Muscle of back (tissue), 11 donors: Measurements from ENCODE around the gene ZFR2. TPM values are rescaled to one million over a fixed set of nuclear protein-coding genes. Genes with fewer than 3 reads are reported as not detected.
"Not testable (repeated sequence)": the region's sequence is repeated elsewhere in the genome, so short reads cannot be mapped to it uniquely, and the experiment has no call there.

Experiments used
- DNase-seq, 3 donors: peaks; one replicate each; pipeline versions ENCODE4 v3.0.0 to v3.0.0-alpha.2; 2013
- polyA plus RNA-seq, 10 donors: library from polyadenylated mRNA; unstranded; fragments of 120-200 nt; gene quantifications; one replicate each; pipeline ENCODE4 v1.2.1, GENCODE V29; 2013; ENCODE audit not compliant: insufficient read length in 10 of 10

The ZFR2 gene
- polyA plus RNA-seq, 10 donors, result 0.27 to 0.52 (median 0.29) TPM; not detected in 6

- no peak for DNase-seq
Measured at GRCh38 chr19:3816566-3817218, 52.1 kb downstream of the ZFR2 start.

- DNase-seq, result not testable (repeated sequence)
Measured at GRCh38 chr19:3816148-3816547, 52.7 kb downstream of the ZFR2 start.

DNA sequence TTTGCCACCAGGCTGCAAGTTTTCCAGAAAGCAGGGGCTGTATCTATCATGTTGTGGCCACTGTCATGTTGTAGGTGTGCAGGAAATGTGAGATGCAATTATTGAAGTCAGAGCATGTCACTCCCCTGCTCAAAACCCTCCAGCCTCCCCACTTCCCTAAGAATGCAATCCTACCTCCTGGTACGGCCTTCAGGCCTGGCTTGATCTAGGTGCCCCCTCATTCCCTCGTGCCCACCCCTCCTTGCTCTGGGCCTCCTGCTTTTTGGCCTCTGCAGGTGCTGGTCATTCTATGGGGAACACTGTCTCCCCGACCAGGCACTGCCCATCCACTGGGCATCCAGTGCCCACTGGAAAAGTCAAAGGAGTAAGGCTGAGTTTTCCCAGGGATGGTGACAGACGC is 54.2 kb downstream of the ZFR2 start:
- DNase-seq, result no peak

- no peak for DNase-seq
Measured at GRCh38 chr19:3813473-3814392, 55.1 kb downstream of the ZFR2 start.

DNA sequence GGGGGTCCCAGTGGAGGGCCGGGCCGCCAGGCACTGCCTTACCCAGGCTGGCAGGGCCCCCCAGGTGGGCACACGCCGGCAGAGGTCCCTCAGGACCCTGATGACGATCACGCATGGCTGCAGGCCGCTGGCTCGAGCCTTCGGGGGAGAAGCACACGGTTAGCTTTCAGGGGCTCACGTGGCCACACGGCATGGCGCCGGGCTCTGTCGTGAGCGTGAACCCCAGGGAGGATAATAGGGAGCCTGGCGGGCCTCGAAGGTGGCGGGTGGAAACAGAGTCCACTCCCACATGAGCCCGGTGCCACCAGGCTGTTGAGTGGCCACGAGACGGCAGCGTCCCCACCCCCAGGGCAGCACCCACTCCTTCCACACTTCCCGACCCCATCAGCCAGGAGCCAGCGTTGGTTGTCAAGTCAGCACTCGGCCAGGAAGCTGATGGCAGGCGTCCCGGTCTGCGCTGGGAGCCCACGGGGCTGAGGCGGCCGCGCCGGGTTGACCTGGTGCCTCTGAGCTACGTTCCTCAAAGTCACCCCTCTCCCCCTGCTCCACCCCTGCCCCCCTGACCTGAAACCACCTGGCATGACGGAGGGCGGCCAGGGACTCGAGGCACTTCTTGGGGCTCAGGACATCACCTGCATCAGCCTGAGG is 58.0 kb downstream of the ZFR2 start:
- no peak for DNase-seq

- no peak for DNase-seq
Measured at GRCh38 chr19:3809881-3810707, 58.7 kb downstream of the ZFR2 start.

DNA sequence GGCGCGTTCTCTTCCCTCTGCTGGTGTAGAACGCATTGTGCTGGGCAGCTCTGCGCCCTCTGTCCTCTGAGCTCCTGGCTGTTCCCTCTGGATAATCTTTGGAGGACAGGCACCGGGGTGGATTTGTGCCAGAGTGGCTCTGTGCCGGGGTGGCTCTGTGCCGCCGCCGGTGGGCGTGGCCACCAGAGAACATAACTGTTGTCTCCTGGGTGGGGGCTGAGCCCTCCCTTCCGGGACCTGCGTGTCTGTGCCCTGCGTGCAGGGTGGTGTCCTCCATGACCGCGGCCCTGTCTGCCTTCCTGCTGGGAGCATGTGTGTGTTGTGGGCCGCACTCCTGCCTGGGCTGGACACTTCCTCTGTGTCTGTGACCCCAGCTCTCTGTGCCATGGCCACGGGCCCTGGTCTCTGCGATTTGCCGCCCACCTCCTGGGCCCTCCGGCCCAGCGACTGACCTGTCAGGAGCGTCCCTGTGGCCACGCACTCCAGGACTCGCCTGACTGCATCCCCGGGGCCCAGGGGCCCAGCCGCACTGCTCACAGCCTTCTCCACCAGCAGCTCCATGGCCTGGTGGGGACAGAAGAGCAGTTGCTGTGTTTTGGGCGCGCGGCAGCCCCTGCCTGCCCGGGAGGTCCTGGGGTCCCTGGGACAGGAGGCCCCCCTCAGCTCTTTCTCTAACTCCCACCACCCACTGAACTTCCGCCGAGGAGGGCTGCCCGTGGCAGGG is 60.3 kb downstream of the ZFR2 start:
- no peak for DNase-seq

DNA sequence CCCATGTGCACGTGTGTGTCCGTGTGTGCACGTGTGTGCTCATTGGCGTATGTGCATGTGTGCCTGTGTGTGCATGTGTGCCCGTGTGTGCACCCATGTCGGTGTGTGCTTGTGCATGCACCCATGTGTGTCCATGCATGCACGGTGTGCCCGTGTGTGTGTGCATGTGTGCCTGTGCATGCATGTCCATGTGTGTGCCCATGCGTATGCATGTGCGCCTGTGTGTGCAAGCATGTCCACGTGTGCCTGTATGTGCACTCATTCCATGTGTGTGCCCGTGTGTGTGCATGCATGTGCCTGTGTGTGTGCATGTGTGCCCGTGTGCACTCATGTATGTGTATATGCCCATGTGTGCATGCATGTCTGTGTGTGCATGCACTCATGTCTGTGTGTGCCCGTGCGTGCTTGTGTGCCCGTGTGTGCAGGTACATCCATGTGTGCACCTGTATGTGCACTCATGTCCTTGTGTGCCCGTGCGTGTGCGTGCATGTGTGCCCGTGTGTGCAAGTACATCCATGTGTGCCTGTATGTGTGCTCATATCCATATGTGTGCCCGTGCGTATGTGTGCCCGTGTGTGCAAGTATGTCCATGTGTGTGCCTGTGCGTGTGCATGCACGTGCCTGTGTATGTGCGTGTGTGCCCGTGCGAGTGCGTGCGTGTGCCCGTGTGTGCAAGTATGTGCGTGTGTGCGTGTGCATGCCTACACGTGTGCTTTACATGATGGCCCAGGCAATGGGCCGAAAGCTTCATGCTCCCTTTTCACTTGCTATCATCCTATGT is 61.1 kb downstream of the ZFR2 start:
- no peak for DNase-seq

- no peak for DNase-seq
Measured at GRCh38 chr19:3807131-3807480, 61.7 kb downstream of the ZFR2 start.

DNA sequence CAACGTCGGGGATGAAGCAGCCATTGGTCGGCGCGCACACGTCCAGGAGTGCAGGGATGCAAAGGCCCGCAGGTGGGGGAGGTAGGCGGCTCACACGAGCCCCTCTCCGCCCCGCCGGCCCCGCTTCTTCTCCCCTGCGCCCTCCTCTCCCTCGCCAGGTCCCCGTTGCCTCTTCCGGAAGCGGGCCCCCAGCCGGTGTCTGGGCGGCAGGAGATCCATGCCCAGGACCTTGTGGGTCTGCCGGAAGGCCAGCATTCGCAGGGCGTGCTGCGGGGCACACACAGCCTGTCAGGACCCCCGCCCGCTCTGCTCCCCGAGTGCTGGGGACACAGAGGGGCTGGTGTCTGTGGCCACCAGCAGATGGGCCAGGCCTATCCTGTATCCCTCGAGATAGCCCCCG is 63.0 kb downstream of the ZFR2 start:
- DNase-seq, result no peak

GRCh38 chr19:3804429-3804828 is 64.4 kb downstream of the ZFR2 start:
- no peak for DNase-seq

GRCh38 chr19:3803986-3804385 is 64.9 kb downstream of the ZFR2 start:
- no peak for DNase-seq

DNA sequence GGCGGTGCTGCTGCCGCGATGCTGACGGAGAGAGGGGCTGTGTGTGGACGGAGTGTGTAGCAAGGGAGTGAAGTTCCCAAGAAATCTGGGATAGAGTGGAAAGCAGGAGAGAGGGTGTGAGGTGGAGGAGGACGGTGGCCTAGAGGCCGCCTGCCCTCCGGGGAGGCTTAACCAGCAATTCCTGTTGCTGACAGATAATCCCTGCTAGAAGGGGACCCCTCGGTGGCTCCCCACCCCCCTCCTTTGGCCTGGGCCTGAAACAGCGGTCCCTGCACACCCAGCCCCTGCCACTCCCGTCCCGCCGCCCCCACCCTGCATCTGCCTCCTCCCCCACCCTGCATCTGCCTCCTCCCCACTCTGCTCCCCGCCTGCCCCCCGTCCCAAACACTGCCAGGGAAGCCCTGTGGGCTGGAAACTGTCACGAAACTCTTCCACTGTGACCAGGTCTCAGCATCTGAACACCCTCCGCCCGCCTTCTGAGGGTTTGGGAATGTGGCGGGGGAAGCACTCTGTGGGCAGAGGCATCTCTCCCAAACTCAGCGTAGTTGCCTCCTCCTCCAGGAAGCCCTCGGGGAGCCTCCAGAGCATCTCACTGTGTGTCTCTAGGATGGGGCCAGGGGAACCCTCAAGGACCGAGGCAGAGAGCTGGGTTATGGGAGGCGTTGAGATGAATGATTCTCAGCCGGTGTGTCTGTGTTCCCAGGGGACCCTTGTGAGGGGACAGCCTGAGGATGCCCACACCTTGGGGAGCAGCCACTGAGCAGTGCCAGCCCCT is 65.5 kb downstream of the ZFR2 start:
- no peak for DNase-seq

DNA sequence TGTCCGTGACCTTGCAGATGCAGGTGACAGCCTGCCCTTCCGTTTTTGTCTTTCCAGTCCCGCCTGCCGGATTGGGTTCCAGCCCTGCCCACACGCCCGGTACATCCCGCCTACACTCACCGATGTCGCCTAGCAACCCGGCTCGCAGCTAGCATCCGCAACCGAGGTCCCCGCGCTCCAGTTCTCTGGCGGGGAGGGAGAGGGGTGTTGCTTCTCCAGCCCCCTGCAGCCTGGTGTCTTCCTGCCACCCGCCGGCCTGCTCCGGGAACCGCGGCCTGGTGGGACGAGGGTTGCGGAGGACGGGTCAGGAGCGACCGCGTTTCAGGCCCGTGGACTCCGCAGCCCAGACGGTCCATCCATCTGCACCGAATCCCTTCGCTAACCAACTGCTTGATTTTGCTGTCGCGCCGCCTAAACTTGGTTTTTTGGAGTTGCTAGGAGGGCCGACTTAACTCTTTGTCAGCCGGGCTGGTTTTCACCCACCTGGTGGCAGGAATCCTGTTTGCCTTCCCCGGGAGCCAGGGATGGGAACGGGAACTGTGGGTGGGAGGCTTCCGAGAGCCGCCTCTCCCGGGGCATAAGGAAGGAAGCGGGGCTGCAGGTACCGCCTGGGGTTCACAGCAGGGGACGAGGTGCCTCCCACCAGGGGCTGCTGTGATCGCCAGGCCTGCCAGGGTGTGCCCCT is 67.3 kb downstream of the ZFR2 start:
- peak; percentile 9 to 78 (median 36) for DNase-seq

DNA sequence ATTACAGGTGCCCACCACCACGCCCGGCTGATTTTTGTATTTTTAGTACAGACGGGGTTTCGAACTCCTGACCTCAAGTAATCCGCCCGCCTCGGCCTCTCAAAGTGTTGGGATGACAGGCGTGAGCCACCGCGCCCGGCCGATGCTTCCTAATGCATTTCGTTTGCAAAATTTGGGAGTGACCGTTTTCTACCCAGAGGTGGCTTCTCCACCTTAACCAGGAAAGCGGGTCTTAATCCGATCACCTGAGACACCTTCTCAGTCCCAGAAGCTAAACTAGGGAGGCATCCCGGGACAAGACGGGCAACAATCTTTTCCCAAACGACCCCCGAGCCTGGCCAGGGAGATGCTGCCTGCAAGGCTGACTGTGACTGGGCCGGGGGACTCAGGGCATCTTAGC is 67.8 kb downstream of the ZFR2 start:
- DNase-seq, result no peak

GRCh38 chr19:3798137-3798536 is 70.7 kb downstream of the ZFR2 start:
- DNase-seq, result no peak

- no peak for DNase-seq
Measured at GRCh38 chr19:3796358-3796757, 72.5 kb downstream of the ZFR2 start.

- DNase-seq, result no peak
Measured at GRCh38 chr19:3793799-3794198, 75.0 kb downstream of the ZFR2 start.

DNA sequence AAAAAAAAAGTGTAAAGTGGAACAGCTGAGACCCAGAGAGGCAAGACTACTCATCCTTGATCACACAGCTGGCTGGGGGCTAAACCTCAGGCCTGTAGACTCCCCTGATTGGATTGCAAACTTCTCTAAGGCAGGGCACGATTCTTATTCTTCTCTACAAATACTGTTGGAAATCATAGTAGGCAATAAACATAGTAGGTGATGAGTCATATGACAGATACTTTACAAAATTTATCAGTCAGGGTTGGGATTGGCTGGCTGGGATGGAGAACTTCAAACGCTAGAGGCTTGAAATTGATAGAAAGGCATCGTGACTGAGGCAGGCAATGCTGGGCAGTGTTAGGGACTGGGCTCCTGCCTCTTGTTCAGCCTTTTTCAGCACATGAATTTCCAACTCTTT is 76.7 kb downstream of the ZFR2 start:
- no peak for DNase-seq
